Psoas muscle (tissue), 8 donors: Measurements from ENCODE around the gene LMTK3. TPM values are rescaled to one million over a fixed set of nuclear protein-coding genes. Genes with fewer than 3 reads are reported as not detected.

Source experiments
- ATAC-seq, 4 donors: fragments of 200-7000 bp; cut with Tn5 transposase; one replicate each; pipeline ENCODE4 v1.9.1; 2020; ENCODE audit warnings: moderate library complexity in 3 of 4, mild to moderate bottlenecking in 2 of 4
- DNase-seq, 2 donors: peaks; one replicate each; pipeline ENCODE4 v3.0.0-alpha.2; 2020
- H3K27ac ChIP-seq: fragments of 200-600 bp; one replicate; pipeline ENCODE4 v1.8.0; 2022
- H3K27me3 ChIP-seq, 3 donors: fragments of 200-600 bp in 1 of 3; one replicate each; pipeline versions ENCODE4 v1.6.1 to v1.8.0; 2013 to 2022; ENCODE audit warnings: low read length in 2 of 3, mild to moderate bottlenecking in 2 of 3, moderate library complexity in 1 of 3; ENCODE audit not compliant: insufficient read depth in 3 of 3
- H3K36me3 ChIP-seq, 2 donors: fragments of 200-600 bp in 1 of 2; one replicate each; pipeline versions ENCODE4 v1.6.1 to v1.8.0; 2013 to 2022; ENCODE audit warnings: low read depth in 1 of 2, mild to moderate bottlenecking in 1 of 2, moderate library complexity in 1 of 2; ENCODE audit not compliant: insufficient read depth in 1 of 2
- H3K4me1 ChIP-seq: fragments of 200-600 bp; one replicate; pipeline ENCODE4 v1.8.0; 2022
- H3K4me3 ChIP-seq: fragments of 200-600 bp; one replicate; pipeline ENCODE4 v1.8.0; 2022; ENCODE audit warnings: mild to moderate bottlenecking
- H3K9me3 ChIP-seq: fragments of 200-600 bp; one replicate; pipeline ENCODE4 v1.8.0; 2022
- CTCF ChIP-seq: fragments of 200-600 bp; IDR thresholded peaks from one replicate; pipeline ENCODE4 v1.8.0; 2022; ENCODE audit warnings: antibody characterized with exemption
- WGBS, 3 donors: extraction: QIAGEN DNeasy Blood & Tissue Kit; methylation state at CpG; one replicate each; pipeline versions ENCODE4 v1.1.6 to v1.1.7; 2013; 5-methylcytosine and 5-hydroxymethylcytosine counted together
- intact Hi-C, 2 donors: fragments of 100-400 bp; cut with DNase I; formaldehyde crosslinking; loops; one replicate each; pipeline versions ENCODE4 v1.11.0 to v1.14.2; 2022
- polyA plus RNA-seq, 3 donors: library from polyadenylated mRNA; stranded (reverse); fragments of 200-250 nt; gene quantifications; one replicate each; pipeline ENCODE4 v1.2.3, GENCODE V29; 2013
- total RNA-seq, 4 donors: library from RNA; stranded (reverse); fragmentation: NEBNext Ultra II Directional in 2 of 4; extraction: Animal tissue kit (Norgen Biotek cat#: 25700) in 2 of 4; gene quantifications; one replicate each; pipeline versions ENCODE4 v1.2.1 to v1.2.4, GENCODE V29; 2021 to 2023
- donor health status: healthy with polysubstance abuse.
- donor health status: DM: no; HTN: no; CAD: no; lungs with moderate emphysema.
- donor health status: Bipolar disorder and iron deficiency.
- donor health status: healthy.
- donor health status: DM: yes; HTN: yes; CAD: no.
- donor health status: DM: no; HTN: no; CAD: no.
- donor health status: DM: no; HTN: no; CAD: no.
- donor health status: DM: yes; HTN: yes; CAD: no.

Gene LMTK3
- total and polyA plus RNA-seq, 7 donors, result 0.03 to 0.14 (median 0.06) TPM; not detected in 2

GRCh38 chr19:48480558-48481500 lies 30.8 kb downstream of the LMTK3 start:
- WGBS, 3 donors, result 10 to 13% (median 12%) methylated on average over 50 to 52 of the region's 52 CpGs

GRCh38 chr19:48480183-48480557 lies 31.5 kb downstream of the LMTK3 start:
- 7 to 10% (median 9%) methylated on average over 31 to 32 of the region's 32 CpGs for WGBS, 3 donors

More at GRCh38 chr19:48480558-48481500, 30.8 kb downstream of the LMTK3 start:
- peaks cover 19% of the 10 kb centered on the region for H3K4me1 ChIP-seq
- H3K9me3 ChIP-seq, result no peaks in the 10 kb centered on the region
- peak overlapping the region; percentile 86 for H3K27ac ChIP-seq
- H3K36me3 ChIP-seq, result peaks cover 0 to 32% of the 10 kb centered on the region in 2 donors
- no peaks in the 10 kb centered on the region for H3K27me3 ChIP-seq
- DNase-seq (peak in 1 of 2 donors; percentile 71), ATAC-seq (peak; percentile 57 to 78 (median 58))
- peak overlapping the region; percentile 77 for H3K4me3 ChIP-seq
- intact Hi-C loops, result no loop called here
- TF ChIP-seq CTCF, result no peak

GRCh38 chr19:48479686-48480085 lies 31.9 kb downstream of the LMTK3 start:
- no peaks in the 10 kb centered on the region for H3K27me3 ChIP-seq
- peaks cover 0 to 43% of the 10 kb centered on the region in 2 donors for H3K36me3 ChIP-seq
- H3K4me1 ChIP-seq, result peaks cover 19% of the 10 kb centered on the region
- ATAC-seq (peak in 3 of 4 donors; percentile 6 to 32 (median 30)), DNase-seq (peak in 1 of 2 donors; percentile 58)
- no peak for TF ChIP-seq CTCF
- H3K4me3 ChIP-seq, result peak overlapping the region; percentile 77
- no peaks in the 10 kb centered on the region for H3K9me3 ChIP-seq
- 60 to 71% (median 64%) methylated on average over 7 of the region's 7 CpGs for WGBS, 3 donors
- peak overlapping the region; percentile 86 for H3K27ac ChIP-seq
- intact Hi-C loops, result no loop called here

More at GRCh38 chr19:48480183-48480557, 31.5 kb downstream of the LMTK3 start:
- Histone ChIP-seq H3K4me1 (peaks cover 19% of the 10 kb centered on the region), H3K27ac (peak overlapping the region; percentile 86), H3K9me3 (no peaks in the 10 kb centered on the region), H3K36me3 (peaks cover 0 to 39% of the 10 kb centered on the region in 2 donors), H3K4me3 (peak overlapping the region; percentile 77), H3K27me3 (no peaks in the 10 kb centered on the region)
- peak; percentile 73 to 91 (median 78) for ATAC-seq
- peak; percentile 69 to 86 for DNase-seq
- no peak for TF ChIP-seq CTCF
- intact Hi-C loops, result no loop called here

GRCh38 chr19:48478339-48479256 lies 33.0 kb downstream of the LMTK3 start:
- H3K27me3 ChIP-seq, result no peaks in the 10 kb centered on the region
- intact Hi-C loops, result no loop called here
- peaks cover 19% of the 10 kb centered on the region for H3K4me1 ChIP-seq
- peaks cover 0 to 54% of the 10 kb centered on the region in 2 donors for H3K36me3 ChIP-seq
- H3K9me3 ChIP-seq, result no peaks in the 10 kb centered on the region
- no peak for ATAC-seq
- TF ChIP-seq CTCF, result no peak
- peak in 1 of 2 donors; percentile 39 for DNase-seq
- H3K27ac ChIP-seq, result no peak overlapping the region
- no peak overlapping the region for H3K4me3 ChIP-seq
- WGBS, 3 donors, result 79 to 85% (median 82%) methylated on average over 22 to 29 of the region's 29 CpGs
